Tibial nerve (tissue), 4 donors: Measurements from ENCODE around the gene MAGEB3.

Source experiments
- EP300 ChIP-seq, 2 donors: sonication (generic); formaldehyde crosslinking; IDR thresholded peaks; one replicate each; pipeline ENCODE4 v1.6.1; 2017; ENCODE audit warnings: antibody characterized with exemption in 2 of 2, mild to moderate bottlenecking in 1 of 2
- TF ChIP-seq, protein P1 (sequence below), 5 experiments: fragments of 200-600 bp in 3 of 5; fragments of 450-650 bp in 2 of 5; sonication (generic) in 3 of 5; IDR thresholded peaks; one replicate each; pipeline ENCODE4 v1.5.1; 2016 to 2019; ENCODE audit warnings: antibody characterized with exemption in 5 of 5, mild to moderate bottlenecking in 3 of 5, moderate library complexity in 2 of 5

DNA sequence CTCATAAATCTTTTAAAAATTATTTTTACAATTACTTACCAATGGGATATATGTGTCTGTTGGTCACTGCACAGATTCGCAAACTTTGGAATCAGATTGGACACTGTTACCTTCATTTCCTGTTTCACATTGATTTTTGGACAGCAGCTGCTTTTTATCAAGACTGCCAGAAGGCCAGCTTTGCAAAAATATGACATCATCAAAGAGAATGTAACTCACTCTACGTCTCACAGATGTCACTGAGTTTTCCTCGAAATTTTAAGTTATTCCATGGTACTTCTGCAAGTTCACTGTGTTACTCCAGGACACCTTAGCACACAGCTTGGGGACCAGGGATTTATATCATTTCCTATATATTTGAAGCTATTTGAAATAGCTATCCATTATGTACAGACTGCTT lies 46.9 kb upstream of the MAGEB3 start:
- TF ChIP-seq, protein P1, sequence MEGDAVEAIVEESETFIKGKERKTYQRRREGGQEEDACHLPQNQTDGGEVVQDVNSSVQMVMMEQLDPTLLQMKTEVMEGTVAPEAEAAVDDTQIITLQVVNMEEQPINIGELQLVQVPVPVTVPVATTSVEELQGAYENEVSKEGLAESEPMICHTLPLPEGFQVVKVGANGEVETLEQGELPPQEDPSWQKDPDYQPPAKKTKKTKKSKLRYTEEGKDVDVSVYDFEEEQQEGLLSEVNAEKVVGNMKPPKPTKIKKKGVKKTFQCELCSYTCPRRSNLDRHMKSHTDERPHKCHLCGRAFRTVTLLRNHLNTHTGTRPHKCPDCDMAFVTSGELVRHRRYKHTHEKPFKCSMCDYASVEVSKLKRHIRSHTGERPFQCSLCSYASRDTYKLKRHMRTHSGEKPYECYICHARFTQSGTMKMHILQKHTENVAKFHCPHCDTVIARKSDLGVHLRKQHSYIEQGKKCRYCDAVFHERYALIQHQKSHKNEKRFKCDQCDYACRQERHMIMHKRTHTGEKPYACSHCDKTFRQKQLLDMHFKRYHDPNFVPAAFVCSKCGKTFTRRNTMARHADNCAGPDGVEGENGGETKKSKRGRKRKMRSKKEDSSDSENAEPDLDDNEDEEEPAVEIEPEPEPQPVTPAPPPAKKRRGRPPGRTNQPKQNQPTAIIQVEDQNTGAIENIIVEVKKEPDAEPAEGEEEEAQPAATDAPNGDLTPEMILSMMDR (IDR thresholded peaks at IDR 0.05) = no peak
- no peak for TF ChIP-seq EP300 (IDR thresholded peaks at IDR 0.05)
